Karpas-422 (cell line): Measurements from ENCODE around the gene ATP11A. TPM values are rescaled to one million over a fixed set of nuclear protein-coding genes. Genes with fewer than 3 reads are reported as not detected.

Experiments used
- DNase-seq: peaks from one replicate; pipeline ENCODE4 v3.0.0-alpha.2; 2015
- H2AFZ ChIP-seq: fragments of 200-600 bp; sonication (generic); 2 replicates; pipeline ENCODE4 v1.6.1; 2014; ENCODE audit warnings: antibody characterized with exemption, low read length, mixed read lengths
- H3K27ac ChIP-seq: fragments of 200-600 bp; sonication (generic); 2 replicates; pipeline ENCODE4 v1.5.1; 2014; ENCODE audit warnings: mild to moderate bottlenecking, low read length, moderate library complexity
- H3K27me3 ChIP-seq: fragments of 200-600 bp; sonication (generic); 2 replicates; pipeline ENCODE4 v1.6.1; 2014; ENCODE audit warnings: low read length, mixed read lengths
- H3K36me3 ChIP-seq: fragments of 200-600 bp; sonication (generic); 2 replicates; pipeline ENCODE4 v1.6.1; 2014; ENCODE audit warnings: low read length, mixed read lengths; ENCODE audit not compliant: insufficient read depth
- H3K4me1 ChIP-seq: fragments of 200-600 bp; sonication (generic); 2 replicates; pipeline ENCODE4 v1.6.1; 2014; ENCODE audit warnings: mild to moderate bottlenecking, low read length, mixed read lengths
- H3K4me2 ChIP-seq: fragments of 200-600 bp; sonication (generic); 2 replicates; pipeline ENCODE4 v1.6.1; 2014; ENCODE audit warnings: low read length, low read depth, mild to moderate bottlenecking; ENCODE audit not compliant: poor library complexity, severe bottlenecking
- H3K4me3 ChIP-seq: fragments of 200-600 bp; sonication (generic); 2 replicates; pipeline ENCODE4 v1.5.1; 2014; ENCODE audit warnings: mild to moderate bottlenecking, antibody characterized with exemption, low read length, mixed read lengths
- H3K79me2 ChIP-seq: fragments of 200-600 bp; sonication (generic); 2 replicates; pipeline ENCODE4 v1.6.1; 2014; ENCODE audit warnings: mild to moderate bottlenecking, low read length, mixed read lengths
- H3K9ac ChIP-seq: fragments of 200-600 bp; sonication (generic); 2 replicates; pipeline ENCODE4 v1.6.0; 2014; ENCODE audit warnings: low read length
- H3K9me2 ChIP-seq: fragments of 200-600 bp; sonication (generic), shearing (Covaris generic); replicated peaks from 2 replicates; pipeline ENCODE4 v1.6.0; 2014; ENCODE audit warnings: mild to moderate bottlenecking, low read length, moderate library complexity; ENCODE audit not compliant: insufficient read depth
- H3K9me3 ChIP-seq: fragments of 300-700, 200-600 bp; sonication (generic); 2 replicates; pipeline ENCODE4 v1.6.1; 2014; ENCODE audit warnings: low read length, mixed read lengths
- H4K20me1 ChIP-seq: fragments of 200-600 bp; sonication (generic); 2 replicates; pipeline ENCODE4 v1.6.1; 2014; ENCODE audit warnings: mild to moderate bottlenecking, antibody characterized with exemption, low read length, low read depth; ENCODE audit not compliant: insufficient read depth
- total RNA-seq: library from RNA; depleted of rRNA; stranded (reverse); fragments of >200 nt; shearing (Covaris generic); gene quantifications from 2 replicates; pipeline ENCODE4 v1.2.3, GENCODE V29; 2014; ENCODE audit warnings: low replicate concordance

Gene ATP11A
- total RNA-seq, 1 experiment from 2014 or later: 0.11 TPM

DNA sequence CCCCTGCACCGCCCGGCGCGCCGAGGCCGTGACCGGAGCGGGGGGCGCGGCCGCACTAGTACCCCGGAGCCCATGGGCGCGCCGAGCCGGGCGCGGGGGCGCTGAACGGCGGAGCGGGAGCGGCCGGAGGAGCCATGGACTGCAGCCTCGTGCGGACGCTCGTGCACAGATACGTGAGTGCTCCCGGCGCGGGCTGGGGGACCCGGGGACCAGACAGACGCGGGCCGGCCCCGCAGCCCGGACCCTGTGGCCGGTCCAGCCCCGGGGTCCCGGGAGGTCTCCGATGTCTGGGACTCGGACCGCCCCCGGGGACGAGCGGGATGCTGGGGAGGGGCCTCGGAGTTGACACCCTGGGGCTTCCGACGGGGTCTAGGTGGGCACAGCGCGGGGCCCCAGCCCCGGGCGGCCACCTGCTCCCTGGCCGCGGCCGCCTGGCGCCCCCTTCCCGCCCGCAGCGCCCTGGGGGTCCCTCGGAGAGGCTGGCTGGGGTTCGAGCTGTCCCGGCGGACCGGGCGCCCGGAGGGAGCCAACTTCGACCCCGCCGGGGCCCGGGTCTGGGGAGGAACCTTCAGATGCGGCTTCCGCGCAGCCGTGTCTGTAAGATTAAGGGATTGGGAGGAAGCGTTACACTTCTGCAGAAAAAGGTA, 568 bp downstream of the ATP11A start:
- Histone ChIP-seq H3K9me2 (no peaks in the 10 kb centered on the region), H3K4me2 (peak overlapping the region; percentile 71), H2AFZ (no peak overlapping the region), H3K27ac (no peak overlapping the region), H3K36me3 (no peaks in the 10 kb centered on the region), H4K20me1 (no peaks in the 10 kb centered on the region), H3K4me1 (peaks cover 18% of the 10 kb centered on the region), H3K9me3 (no peaks in the 10 kb centered on the region), H3K27me3 (no peaks in the 10 kb centered on the region), H3K9ac (no peak overlapping the region), H3K4me3 (peak overlapping the region; percentile 58), H3K79me2 (no peaks in the 10 kb centered on the region)
- DNase-seq: no peak

DNA sequence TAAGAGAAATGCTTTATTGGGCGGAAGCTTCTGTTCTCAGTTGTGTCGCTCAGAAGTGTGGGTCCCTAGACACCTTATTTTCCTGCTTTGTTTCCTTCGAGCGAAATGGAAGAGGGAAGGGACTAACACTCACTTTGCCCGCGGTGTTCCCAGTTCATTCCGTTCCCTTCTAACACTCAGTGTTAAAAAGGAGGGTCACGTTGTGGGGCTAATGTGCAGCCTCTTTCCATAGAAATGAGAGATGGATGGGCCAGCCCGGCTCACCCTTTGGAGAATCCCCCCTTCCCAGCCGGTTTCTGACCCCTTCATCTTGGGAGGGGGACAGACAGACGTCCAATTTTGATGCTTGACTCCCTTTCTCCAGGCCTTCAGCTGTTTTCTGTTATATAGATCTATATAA, 2.3 kb downstream of the ATP11A start:
- H3K9ac ChIP-seq: no peak overlapping the region
- H2AFZ ChIP-seq: no peak overlapping the region
- H4K20me1 ChIP-seq: no peaks in the 10 kb centered on the region
- H3K27ac ChIP-seq: no peak overlapping the region
- no peaks in the 10 kb centered on the region for H3K9me2 ChIP-seq
- no peaks in the 10 kb centered on the region for H3K79me2 ChIP-seq
- H3K36me3 ChIP-seq: no peaks in the 10 kb centered on the region
- no peak overlapping the region for H3K4me2 ChIP-seq
- no peak for DNase-seq
- H3K27me3 ChIP-seq: no peaks in the 10 kb centered on the region
- H3K9me3 ChIP-seq: no peaks in the 10 kb centered on the region
- H3K4me3 ChIP-seq: no peak overlapping the region
- H3K4me1 ChIP-seq: peaks cover 18% of the 10 kb centered on the region

DNA sequence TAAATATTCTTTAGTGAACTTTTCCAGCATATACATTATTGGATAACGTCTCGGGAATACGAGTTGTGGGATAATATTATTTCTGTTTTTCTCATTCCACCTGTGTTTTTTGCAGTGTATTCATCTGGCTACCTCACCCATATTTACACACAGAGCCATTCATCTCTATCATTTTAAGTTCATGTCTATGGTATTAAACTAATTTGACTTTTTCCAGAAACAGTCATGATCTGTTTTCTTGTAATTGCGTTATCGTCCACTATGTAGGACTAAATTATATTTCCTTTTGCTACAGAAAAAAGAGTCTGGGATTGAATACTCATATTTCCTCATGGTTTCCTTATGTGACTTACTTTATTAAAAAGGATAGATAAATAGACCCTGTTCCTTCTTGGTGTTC, 2.7 kb downstream of the ATP11A start:
- Histone ChIP-seq H3K9me2 (no peaks in the 10 kb centered on the region), H3K9me3 (no peaks in the 10 kb centered on the region), H3K9ac (no peak overlapping the region), H3K4me3 (no peak overlapping the region), H4K20me1 (no peaks in the 10 kb centered on the region), H3K4me2 (no peak overlapping the region), H3K79me2 (no peaks in the 10 kb centered on the region), H3K27me3 (no peaks in the 10 kb centered on the region), H3K36me3 (no peaks in the 10 kb centered on the region), H3K4me1 (peaks cover 18% of the 10 kb centered on the region), H2AFZ (no peak overlapping the region), H3K27ac (no peak overlapping the region)
- DNase-seq: no peak

DNA sequence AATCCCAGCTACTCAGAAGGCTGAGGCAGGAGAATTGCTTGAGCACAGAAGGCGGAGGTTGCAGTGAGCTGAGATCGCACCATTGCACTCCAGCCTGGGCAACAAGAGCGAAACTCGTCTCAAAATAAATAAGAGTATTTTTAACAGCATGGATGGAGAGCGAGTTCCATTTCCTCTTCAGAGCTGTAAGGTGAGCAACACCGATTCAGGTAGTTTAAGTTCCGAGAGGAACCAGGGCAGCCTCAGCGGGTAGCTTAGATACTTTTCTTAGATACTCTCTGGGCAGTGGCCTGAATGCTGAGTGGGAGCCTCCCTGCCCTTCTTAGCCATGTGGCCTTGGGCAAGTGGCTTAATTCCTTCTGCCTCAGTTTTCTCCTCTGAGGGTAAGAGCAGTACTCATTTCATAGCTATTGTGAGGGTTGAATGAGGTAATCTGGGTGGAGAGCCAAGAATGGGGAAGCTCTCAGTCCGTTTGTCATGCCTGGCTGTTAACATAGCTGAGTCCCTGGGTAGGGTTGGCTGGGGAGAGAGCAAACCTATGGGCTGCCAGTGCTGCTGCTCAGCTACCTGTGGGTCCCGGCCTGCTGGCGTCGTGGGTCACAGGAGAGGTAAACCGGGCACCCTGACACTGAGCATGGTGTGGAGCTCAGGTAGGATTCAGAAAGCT, 4.1 kb downstream of the ATP11A start:
- Histone ChIP-seq H2AFZ (no peak overlapping the region), H3K4me3 (no peak overlapping the region), H3K4me1 (peaks cover 15% of the 10 kb centered on the region), H3K9me2 (no peaks in the 10 kb centered on the region), H3K79me2 (no peaks in the 10 kb centered on the region), H3K9ac (no peak overlapping the region), H3K27ac (no peak overlapping the region), H4K20me1 (no peaks in the 10 kb centered on the region), H3K36me3 (no peaks in the 10 kb centered on the region), H3K27me3 (no peaks in the 10 kb centered on the region), H3K4me2 (no peak overlapping the region), H3K9me3 (no peaks in the 10 kb centered on the region)
- peak; percentile 47 for DNase-seq

DNA sequence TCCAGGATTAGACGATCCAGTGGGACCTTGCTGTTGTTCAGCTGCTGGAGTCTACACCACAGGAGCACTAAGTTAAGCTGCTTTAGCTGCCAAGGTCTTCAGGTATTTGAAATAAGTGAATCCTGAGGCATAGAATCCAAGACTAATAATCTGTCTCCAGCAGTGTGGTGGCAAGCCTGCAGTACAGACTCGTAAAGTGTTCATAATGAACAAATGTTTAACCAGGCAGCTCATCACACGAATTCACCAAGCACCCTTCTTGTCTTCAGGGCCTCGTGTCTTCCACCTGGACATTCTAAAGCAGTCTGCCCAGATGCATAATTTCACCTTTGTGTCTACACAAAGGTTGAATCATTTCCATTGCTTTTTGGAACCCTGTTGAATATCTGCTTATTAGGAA, 5.3 kb downstream of the ATP11A start:
- no peaks in the 10 kb centered on the region for H3K36me3 ChIP-seq
- H4K20me1 ChIP-seq: no peaks in the 10 kb centered on the region
- H3K27me3 ChIP-seq: no peaks in the 10 kb centered on the region
- no peaks in the 10 kb centered on the region for H3K79me2 ChIP-seq
- H3K9me2 ChIP-seq: no peaks in the 10 kb centered on the region
- DNase-seq: no peak
- H3K27ac ChIP-seq: no peak overlapping the region
- H2AFZ ChIP-seq: no peak overlapping the region
- no peaks in the 10 kb centered on the region for H3K9me3 ChIP-seq
- no peak overlapping the region for H3K4me2 ChIP-seq
- peaks cover 8% of the 10 kb centered on the region; the same call in 1 of the 2 replicates for H3K4me1 ChIP-seq
- H3K4me3 ChIP-seq: no peak overlapping the region
- H3K9ac ChIP-seq: no peak overlapping the region

DNA sequence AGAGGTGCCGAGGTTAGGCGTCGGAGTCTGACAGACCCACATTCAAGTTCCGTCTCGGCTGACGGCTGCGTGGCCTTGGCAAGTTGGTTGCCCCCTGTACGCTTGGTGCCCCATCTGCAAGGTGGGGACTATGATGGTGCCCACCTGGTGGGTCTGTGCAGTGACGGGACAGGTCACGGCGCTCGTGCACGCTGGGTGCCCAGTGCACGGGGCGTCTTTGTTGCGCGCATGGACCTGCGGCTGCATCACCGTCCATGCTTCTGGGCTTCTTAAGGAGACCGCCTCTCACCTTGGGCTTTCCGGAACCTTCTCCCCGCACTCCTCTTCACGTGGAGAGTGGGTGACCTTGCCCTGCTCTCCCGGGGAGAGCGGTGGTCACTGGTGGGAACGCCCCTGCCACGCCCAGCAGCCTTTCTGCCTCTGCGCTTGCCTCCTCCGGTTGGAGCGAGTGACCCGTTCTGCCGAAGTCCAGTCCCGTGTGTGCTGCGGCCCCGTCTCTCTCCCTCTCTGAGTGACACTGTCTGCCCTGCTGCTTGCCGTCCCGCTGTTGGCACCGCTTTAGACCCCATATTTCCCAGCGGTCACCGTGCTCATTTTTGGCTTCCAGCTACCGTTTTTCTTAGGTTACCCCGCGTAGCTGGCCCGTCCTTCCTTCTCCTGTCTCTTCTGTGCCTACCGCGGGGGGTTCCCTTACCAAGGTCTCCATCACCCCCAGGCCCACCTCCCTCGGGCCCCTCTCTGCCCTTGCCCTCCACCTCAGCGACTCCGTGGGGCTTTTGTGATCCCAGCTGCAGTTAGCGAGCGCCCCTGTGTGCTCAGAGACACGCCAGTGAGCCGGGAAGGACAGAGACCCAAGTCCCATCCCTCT, 6.4 kb downstream of the ATP11A start:
- Histone ChIP-seq H4K20me1 (no peaks in the 10 kb centered on the region), H3K4me3 (no peak overlapping the region), H3K9me3 (no peaks in the 10 kb centered on the region), H3K36me3 (no peaks in the 10 kb centered on the region), H2AFZ (no peak overlapping the region), H3K27ac (no peak overlapping the region), H3K4me1 (no peaks in the 10 kb centered on the region), H3K4me2 (no peak overlapping the region), H3K79me2 (no peaks in the 10 kb centered on the region), H3K9me2 (no peaks in the 10 kb centered on the region), H3K27me3 (no peaks in the 10 kb centered on the region), H3K9ac (no peak overlapping the region)
- no peak for DNase-seq

DNA sequence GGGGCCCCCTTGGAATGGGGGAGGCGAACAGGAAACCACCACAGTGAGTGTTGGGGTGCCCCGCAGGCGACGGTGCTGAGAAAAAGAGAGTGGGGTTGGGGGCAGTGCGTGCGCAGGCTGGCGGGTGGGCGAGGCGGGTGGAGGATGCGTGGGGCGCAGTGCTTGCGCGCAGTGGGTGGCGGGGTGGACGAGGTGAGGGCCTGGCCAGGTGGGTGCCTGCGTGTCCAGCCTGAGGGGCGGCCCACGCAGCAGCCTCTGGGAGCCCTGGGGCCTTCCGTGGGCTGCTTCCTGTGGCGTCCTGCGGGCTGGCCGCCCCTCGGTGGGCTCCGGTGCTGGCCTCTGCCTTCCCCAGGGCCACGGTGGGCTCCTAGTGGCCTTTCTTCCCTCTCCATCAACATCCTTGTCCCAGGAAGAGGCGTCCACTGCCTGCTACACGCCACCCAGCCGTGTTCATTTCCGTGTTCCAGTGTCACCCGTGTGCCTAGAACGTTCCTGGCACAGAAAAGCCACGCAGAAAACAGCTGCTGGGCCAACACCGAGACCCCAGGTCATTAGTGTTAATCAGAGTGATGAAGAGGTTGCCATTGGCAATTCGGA, 7.1 kb downstream of the ATP11A start:
- Histone ChIP-seq H3K4me3 (no peak overlapping the region), H3K9me3 (no peaks in the 10 kb centered on the region), H3K36me3 (no peaks in the 10 kb centered on the region), H3K4me1 (no peaks in the 10 kb centered on the region), H3K9ac (no peak overlapping the region), H3K27ac (no peak overlapping the region), H2AFZ (no peak overlapping the region), H3K79me2 (no peaks in the 10 kb centered on the region), H3K27me3 (no peaks in the 10 kb centered on the region), H3K4me2 (no peak overlapping the region), H3K9me2 (no peaks in the 10 kb centered on the region), H4K20me1 (no peaks in the 10 kb centered on the region)
- no peak for DNase-seq
